Renal cortical epithelial cell (primary cell): ENCODE results near the gene RNF10. TPM values are rescaled to one million over a fixed set of nuclear protein-coding genes. Genes with fewer than 3 reads are reported as not detected.
"Not testable (repeated sequence)": the region's sequence is repeated elsewhere in the genome, so short reads cannot be mapped to it uniquely, and the experiment has no call there.

Source experiments
- DNase-seq: peaks from one replicate; pipeline ENCODE4 v3.0.0-alpha.2; 2011; ENCODE audit warnings: low read depth
- total RNA-seq: library from RNA; depleted of rRNA; stranded (reverse); fragments of >200 nt; gene quantifications from 2 replicates; pipeline ENCODE4 v1.2.3, GENCODE V29; 2014

Gene RNF10
- total RNA-seq, 1 donor from 2014 or later = 491 TPM

DNA sequence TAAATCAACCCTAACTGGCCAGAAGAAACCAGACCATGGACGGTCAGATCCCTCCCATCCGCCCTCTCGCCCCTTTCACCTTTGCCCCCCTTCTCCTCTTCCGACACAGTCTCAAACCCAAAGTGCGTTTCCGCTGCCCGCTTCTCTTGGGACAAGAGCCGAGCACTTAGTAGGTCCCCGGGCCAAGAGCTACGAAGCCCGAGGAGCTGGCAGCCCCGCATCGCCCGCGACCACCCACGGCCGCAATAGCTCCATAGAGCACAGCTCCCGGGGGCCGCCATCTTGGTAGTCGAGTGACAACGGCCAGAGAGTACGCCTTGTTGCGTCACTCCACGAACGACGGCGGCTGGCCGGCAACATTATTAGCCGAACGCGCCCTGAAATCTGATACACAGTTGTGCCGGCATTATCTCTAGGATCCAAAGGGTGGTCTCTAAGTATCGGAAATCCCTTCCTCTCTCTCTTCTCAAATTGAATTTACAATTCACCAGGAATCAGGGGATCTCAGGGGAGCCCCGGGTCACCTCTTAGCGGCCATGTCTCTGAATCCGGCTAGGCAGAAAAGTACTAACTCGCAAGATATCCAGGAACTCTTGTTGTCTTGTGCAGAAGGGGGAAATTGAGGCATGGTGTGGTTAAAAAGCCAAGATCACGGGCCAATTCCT is 5.2 kb upstream of the RNF10 start, which contains the start of gene COQ5:
Gene COQ5 (minus strand): TSS at position 298 of the 665 bp plus-strand sequence. CDS start 17 bp downstream, at position 281.
- DNase-seq = peak; percentile 64

GRCh38 chr12:120529641-120530417 is 4.3 kb upstream of the RNF10 start:
- DNase-seq = peak; percentile 74

GRCh38 chr12:120530418-120530761 is 3.8 kb upstream of the RNF10 start:
- DNase-seq = not testable (repeated sequence)

- no peak for DNase-seq
Observed at GRCh38 chr12:120532701-120533238, 1.4 kb upstream of the RNF10 start.

- DNase-seq = peak; percentile 90
Observed at GRCh38 chr12:120534703-120535655, 823 bp downstream of the RNF10 start.

- no peak for DNase-seq
Observed at GRCh38 chr12:120536064-120536791, 2.1 kb downstream of the RNF10 start.

- no peak for DNase-seq
Observed at GRCh38 chr12:120537856-120538220, 3.7 kb downstream of the RNF10 start.

DNA sequence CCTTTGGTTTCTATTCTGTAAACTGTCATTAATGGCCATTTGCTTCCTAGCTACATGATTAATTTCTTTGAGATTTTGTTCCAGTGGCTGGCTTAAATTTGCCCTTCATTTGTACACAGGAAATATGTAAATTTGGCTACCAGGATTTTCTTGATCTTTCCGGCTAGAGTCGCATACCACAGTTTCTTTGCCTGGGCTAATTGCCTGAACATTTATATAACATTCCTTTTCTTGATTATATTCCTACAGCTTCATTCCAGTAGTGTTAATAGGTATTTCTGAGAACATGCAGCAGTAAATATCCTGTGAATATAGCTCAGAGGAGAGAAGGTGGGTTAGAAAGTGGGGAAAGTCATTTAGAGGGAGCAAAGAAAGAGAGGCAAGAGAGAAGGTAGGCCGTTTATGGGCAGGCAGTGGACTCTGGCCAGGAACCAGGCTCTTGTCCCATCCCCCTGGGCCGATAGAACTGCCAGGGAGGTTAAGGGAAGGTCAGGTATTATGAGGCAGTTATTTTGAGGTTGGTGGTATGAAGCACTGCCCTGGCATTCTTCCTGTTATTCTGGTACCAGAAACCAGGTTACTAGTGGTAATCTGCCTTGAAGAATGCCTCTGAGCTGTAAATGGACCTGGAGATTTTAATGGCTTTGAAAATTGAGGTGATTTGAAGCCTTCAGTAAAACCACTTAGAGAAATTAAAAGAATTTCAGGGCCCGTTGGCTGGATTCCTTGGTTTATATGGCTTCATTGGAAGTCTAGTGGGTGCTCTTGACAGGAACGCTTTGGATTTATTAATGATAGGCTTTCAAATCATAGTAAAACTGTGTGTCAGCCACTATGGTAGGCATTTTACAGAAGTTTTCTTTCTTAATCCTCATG is 4.4 kb downstream of the RNF10 start:
- DNase-seq = peak; percentile 93

DNA sequence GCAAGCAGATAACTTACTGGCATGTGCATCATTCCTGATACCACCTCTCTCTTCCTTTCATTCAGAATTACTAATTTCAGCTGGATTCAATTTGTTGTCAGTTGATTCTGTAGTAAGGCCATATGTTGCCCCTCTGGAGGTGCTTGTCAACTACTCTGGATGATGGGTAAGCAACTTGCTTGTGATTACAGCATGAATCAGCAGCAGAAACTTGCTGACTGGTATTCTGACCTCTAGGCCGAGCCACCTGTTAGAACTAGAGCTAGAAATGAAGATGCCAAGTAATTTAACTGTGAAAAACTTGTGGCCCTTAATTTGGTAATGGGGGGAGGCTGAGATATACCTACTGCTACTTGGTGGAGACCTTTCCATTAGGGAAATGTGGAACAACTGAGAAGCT is 5.1 kb downstream of the RNF10 start:
- DNase-seq = peak; percentile 68

GRCh38 chr12:120540445-120540844 is 6.3 kb downstream of the RNF10 start:
- no peak for DNase-seq

- no peak for DNase-seq
Observed at GRCh38 chr12:120542166-120542565, 8.0 kb downstream of the RNF10 start.

- no peak for DNase-seq
Observed at GRCh38 chr12:120544691-120545090, 10.5 kb downstream of the RNF10 start.

- no peak for DNase-seq
Observed at GRCh38 chr12:120546050-120546386, 11.9 kb downstream of the RNF10 start.

DNA sequence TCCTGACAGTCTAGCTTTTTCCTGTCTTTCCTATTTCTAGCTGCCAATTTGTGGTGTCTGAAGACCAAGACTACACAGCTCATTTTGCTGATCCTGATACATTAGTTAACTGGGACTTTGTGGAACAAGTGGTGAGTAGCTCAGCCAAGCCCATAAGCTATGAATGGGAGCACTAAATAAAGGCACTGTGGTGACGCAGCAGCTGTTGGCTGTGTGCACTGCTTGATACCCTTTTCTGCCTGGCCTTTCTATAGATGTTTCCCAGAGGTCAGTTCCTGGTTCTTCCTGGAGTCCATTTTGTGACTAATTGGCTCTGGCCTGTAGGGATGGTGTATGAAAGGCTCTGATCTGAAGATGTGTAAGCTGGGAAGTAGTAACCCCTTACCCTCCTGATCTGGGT is 20.5 kb downstream of the RNF10 start:
- no peak for DNase-seq

DNA sequence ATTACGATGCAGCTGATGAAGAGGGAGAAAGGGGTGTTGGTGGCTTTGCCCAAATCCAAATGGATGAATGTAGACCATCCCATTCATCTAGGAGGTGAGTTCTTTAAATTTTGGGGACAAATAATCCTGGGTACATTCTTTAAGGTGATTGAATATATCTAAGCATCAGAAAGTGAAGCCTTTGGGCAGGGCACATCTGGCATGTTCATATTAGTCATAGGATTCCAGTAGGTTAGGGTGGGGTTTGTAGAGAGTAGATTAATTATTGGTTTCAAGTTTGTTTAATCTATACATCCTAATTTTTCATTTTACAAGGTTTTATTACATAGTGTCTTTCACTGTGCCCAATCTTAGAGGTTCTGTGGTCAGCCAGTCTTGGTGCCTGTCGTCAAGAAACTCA is 23.4 kb downstream of the RNF10 start:
- no peak for DNase-seq

- no peak for DNase-seq
Observed at GRCh38 chr12:120562906-120563305, 28.8 kb downstream of the RNF10 start.

GRCh38 chr12:120563495-120563894 is 29.3 kb downstream of the RNF10 start:
- no peak for DNase-seq

DNA sequence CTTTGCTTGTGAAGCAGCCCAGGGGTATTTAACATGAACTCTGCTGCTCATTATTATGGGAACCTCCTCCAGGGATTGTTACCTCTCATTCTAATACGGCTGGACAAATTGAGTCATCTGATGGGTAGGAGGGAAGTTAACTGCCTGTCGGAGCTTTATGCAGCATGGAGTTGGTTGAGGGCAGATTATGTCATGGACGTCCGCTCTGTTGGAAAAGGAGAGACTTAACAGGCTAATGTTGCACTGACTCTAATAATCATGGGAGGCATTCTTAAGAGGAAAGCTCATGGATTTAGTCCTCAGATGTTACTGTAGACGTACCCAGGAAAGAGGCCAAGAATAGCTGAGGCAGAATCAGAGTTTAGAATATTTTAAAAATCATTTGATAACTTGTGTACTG is 37.1 kb downstream of the RNF10 start:
- DNase-seq = no peak

DNA sequence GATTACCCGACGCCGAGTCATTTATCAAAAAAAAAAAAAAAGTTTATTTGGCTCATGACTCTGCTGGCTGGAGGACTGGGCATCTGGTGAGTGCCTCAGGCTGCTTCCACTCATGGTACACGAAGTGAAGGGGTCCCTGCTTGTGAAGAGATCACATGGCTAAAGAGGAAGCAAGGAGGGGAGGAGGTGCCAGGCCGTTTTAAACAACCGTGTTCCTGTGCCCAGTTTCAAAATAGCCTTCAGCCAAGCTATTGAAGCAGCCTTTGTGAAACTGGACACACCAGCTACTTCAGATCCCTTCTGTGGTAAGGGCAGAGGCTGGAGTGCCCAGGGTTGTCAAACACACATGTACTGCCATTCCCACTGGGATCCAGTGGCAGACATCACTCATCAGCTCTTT is 39.4 kb downstream of the RNF10 start:
- no peak for DNase-seq

- no peak for DNase-seq
Observed at GRCh38 chr12:120574106-120574505, 40.0 kb downstream of the RNF10 start.
